HG03439 (cell line): ENCODE data around the gene GOLGA6C.
"Not testable (repeated sequence)": the region's sequence is repeated elsewhere in the genome, so short reads cannot be mapped to it uniquely, and the experiment has no call there.

Experiments used
- ATAC-seq: cut with Tn5 transposase; IDR thresholded peaks from one replicate; pipeline ENCODE4 v1.9.1; 2021; ENCODE audit warnings: mild to moderate bottlenecking, moderate library complexity; ENCODE audit not compliant: unreplicated experiment

GOLGA6C gene

DNA sequence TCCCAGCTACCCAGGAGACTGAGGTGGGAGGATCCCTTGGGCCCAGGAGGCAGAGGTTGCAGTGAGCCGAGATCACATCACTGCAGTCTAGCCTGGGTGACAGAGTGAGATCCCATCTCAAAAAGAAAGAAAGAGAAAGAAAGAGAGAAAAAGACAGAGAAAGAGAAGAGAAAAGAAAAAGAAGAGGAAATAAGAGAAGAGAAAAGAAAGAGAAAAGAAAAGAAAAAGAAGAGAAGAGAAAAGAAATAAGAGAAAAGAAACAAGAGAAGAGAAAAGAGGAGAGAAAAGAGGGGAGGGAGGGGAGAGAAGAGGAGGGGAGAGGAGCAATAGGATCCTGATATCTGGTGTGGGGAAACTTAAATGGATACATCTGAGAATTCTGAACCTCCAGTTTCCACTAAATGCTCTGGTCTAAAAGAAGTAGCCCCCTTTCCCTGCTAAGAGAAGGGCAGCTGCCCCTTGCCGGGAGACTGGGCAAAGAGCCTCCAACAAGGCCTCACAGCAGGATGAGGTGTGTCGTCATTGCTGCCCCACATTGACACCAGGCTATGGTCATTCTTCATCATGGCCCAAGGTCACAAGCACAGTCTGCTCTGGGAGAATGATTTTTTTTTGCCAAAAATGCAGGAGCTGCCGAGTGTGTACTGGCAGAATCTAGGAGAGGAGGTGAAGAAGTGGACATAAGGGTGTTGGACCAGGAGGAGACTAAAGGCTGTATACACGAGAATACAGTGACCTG is 56.6 kb downstream of the GOLGA6C start:
- no peak for ATAC-seq

- not testable (repeated sequence) for ATAC-seq
These were observed 61.2 kb downstream of the GOLGA6C start for GRCh38 chr15:75319231-75319897.
